H1 (cell line): ENCODE results near the gene HIVEP3. TPM values are rescaled to one million over a fixed set of nuclear protein-coding genes. Genes with fewer than 3 reads are reported as not detected.

ENCODE experiments used
- KDM5A ChIP-seq: fragments of 200-600 bp; IDR thresholded peaks from 2 replicates; pipeline ENCODE4 v1.7.1; 2012; ENCODE audit warnings: mild to moderate bottlenecking, low read length, inconsistent platforms, mixed read lengths
- NRF1 ChIP-seq: IDR thresholded peaks from 2 replicates; pipeline ENCODE4 v1.6.1; 2011; ENCODE audit warnings: mild to moderate bottlenecking, low read depth, low read length, improper control_type of control experiment
- SIN3A ChIP-seq, 2 experiments: IDR thresholded peaks in 1 of 2; conservative IDR thresholded peaks in 1 of 2; 2 replicates each; pipeline ENCODE4 v1.6.1; 2011 to 2012; ENCODE audit warnings: low read length in 2 of 2, improper control_type of control experiment in 1 of 2, low read depth in 1 of 2, mild to moderate bottlenecking in 1 of 2
- polyA plus RNA-seq, 7 experiments: library from polyadenylated mRNA; depleted of rRNA in 3 of 7; stranded (reverse) in 5 of 7; unstranded in 2 of 7; fragments of >200 nt in 5 of 7; fragments of 200-250 nt in 2 of 7; gene quantifications; 1 replicate in 5 of 7; 2 replicates in 1 of 7; 4 replicates in 1 of 7; pipeline versions ENCODE4 v1.2.1 to v1.2.3, GENCODE V29; 2011 to 2013; ENCODE audit warnings: missing spikeins in 2 of 7, mixed read lengths in 2 of 7
- total RNA-seq: library from RNA; stranded (reverse); fragmentation: NEBNext Ultra II Directional; extraction: Animal tissue kit (Norgen Biotek cat#: 25700); gene quantifications from 2 replicates; pipeline ENCODE4 v1.2.1, GENCODE V29; 2021

Gene HIVEP3
- total and polyA plus RNA-seq, 2 of the 8 experiments (the other 6 are each of a cell fraction or from before 2014, with no cell fraction given) = 0.24 to 0.69 TPM

GRCh38 chr1:41515778-41516167 lies 402.9 kb downstream of the HIVEP3 start (continued):
- no peak for TF ChIP-seq SIN3A (conservative IDR thresholded peaks at IDR 0.05 in 1 of 2, IDR thresholded peaks at IDR 0.05 in 1 of 2; ENCODE audit: low read depth in 1 of 2, low read length in 2 of 2)
- no peak for TF ChIP-seq NRF1
- TF ChIP-seq KDM5A = no peak
